Thymus (tissue), 11 donors: ENCODE measurements around the gene HAPSTR1. TPM values are rescaled to one million over a fixed set of nuclear protein-coding genes. Genes with fewer than 3 reads are reported as not detected.

Experiments used
- DNase-seq, 9 donors: peaks; one replicate each; pipeline ENCODE4 v3.0.0-alpha.2; 2013; ENCODE audit warnings: low spot score in 9 of 9, low read depth in 6 of 9, missing footprints in 1 of 9
- H3K27ac ChIP-seq, 2 donors: one replicate each; pipeline ENCODE4 v1.5.1; 2013; ENCODE audit warnings: control low read depth in 1 of 2, low read depth in 1 of 2, low read length in 1 of 2, mild to moderate bottlenecking in 1 of 2, moderate library complexity in 1 of 2
- H3K27me3 ChIP-seq, 2 donors: one replicate each; pipeline ENCODE4 v1.5.1; 2013; ENCODE audit warnings: low read length in 1 of 2; ENCODE audit not compliant: control insufficient read depth in 2 of 2, insufficient read depth in 1 of 2
- H3K36me3 ChIP-seq, 2 donors: one replicate each; pipeline ENCODE4 v1.5.1; 2013; ENCODE audit warnings: low read length in 1 of 2, mild to moderate bottlenecking in 1 of 2, moderate library complexity in 1 of 2; ENCODE audit not compliant: control insufficient read depth in 2 of 2, insufficient read depth in 2 of 2
- H3K4me1 ChIP-seq, 2 donors: one replicate each; pipeline ENCODE4 v1.5.1; 2013; ENCODE audit warnings: low read length in 2 of 2; ENCODE audit not compliant: control insufficient read depth in 2 of 2, insufficient read depth in 2 of 2
- H3K4me3 ChIP-seq, 2 donors: one replicate each; pipeline ENCODE4 v1.5.1; 2013; ENCODE audit warnings: low read length in 2 of 2, control low read depth in 1 of 2, mild to moderate bottlenecking in 1 of 2
- H3K9me3 ChIP-seq, 2 donors: one replicate each; pipeline ENCODE4 v1.5.1; 2013; ENCODE audit warnings: low read length in 1 of 2, mild to moderate bottlenecking in 1 of 2; ENCODE audit not compliant: control insufficient read depth in 2 of 2, insufficient read depth in 1 of 2
- WGBS: extraction: QIAGEN DNeasy Blood & Tissue Kit; methylation state at CpG from one replicate; pipeline ENCODE4 v1.1.7; 2013; 5-methylcytosine and 5-hydroxymethylcytosine counted together
- polyA plus RNA-seq: library from polyadenylated mRNA; stranded (reverse); fragments of 200-250 nt; gene quantifications from one replicate; pipeline ENCODE4 v1.2.3, GENCODE V29; 2013
- total RNA-seq: library from RNA; stranded (reverse); fragments of 120-200 nt; gene quantifications from one replicate; pipeline ENCODE4 v1.2.4, GENCODE V29; 2013
- donor health status: healthy.

Gene HAPSTR1
- total and polyA plus RNA-seq, 2 donors: 20.8 to 33.7 TPM

- Histone ChIP-seq H3K27ac (no peak overlapping the region), H3K27me3 (no peaks in the 10 kb centered on the region), H3K4me1 (peaks cover 28 to 37% of the 10 kb centered on the region in 2 donors), H3K36me3 (peaks cover 10 to 50% of the 10 kb centered on the region in 2 donors), H3K4me3 (no peak overlapping the region), H3K9me3 (no peaks in the 10 kb centered on the region)
- 96% methylated on average over 10 of the region's 10 CpGs for WGBS
- DNase-seq: no peak
Observed at GRCh38 chr16:9097266-9098219, 6.1 kb downstream of the HAPSTR1 start.

DNA sequence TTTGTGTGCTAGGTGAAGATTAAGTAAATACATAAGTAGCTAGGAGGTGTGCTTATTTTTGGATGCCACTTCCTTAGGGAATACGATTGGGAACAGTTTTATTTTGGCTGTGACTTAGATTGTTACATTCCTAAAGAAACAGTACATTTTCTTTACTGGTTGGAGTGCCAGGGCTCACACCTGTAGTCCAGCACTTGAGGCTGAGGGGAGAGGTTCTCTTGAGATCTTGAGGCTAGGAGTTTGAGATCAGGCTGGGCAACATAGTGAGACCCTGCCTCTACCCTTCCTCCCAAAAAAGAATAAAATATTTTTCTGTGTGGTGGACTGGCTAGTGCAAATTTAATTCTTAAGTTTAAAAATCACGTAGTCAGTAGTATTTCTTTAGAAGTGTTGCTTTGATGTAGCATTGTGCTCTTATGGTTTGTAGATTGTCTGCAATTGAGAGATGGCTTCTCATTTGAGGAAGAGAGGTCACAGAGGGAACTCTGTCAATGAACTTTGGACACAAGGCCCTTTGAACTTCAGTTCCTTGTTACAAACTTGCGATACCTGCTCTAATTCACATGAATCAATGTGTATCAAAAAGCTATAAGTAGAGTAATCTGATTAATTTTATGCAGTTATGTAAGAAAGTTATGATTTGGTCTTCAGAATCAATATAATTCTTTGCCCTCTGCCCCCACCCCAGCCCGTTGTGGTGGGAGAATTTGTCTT lies 7.1 kb downstream of the HAPSTR1 start:
- H3K4me3 ChIP-seq: no peak overlapping the region
- H3K27ac ChIP-seq: no peak overlapping the region
- no peaks in the 10 kb centered on the region for H3K9me3 ChIP-seq
- no peaks in the 10 kb centered on the region for H3K27me3 ChIP-seq
- 77% methylated on average over 4 of the region's 4 CpGs for WGBS
- peaks cover 16 to 52% of the 10 kb centered on the region in 2 donors for H3K36me3 ChIP-seq
- DNase-seq: no peak
- peaks cover 21 to 37% of the 10 kb centered on the region in 2 donors for H3K4me1 ChIP-seq

GRCh38 chr16:9099131-9099625 lies 7.7 kb downstream of the HAPSTR1 start:
- H3K4me3 ChIP-seq: no peak overlapping the region
- peaks cover 21 to 57% of the 10 kb centered on the region in 2 donors for H3K36me3 ChIP-seq
- no peaks in the 10 kb centered on the region for H3K9me3 ChIP-seq
- peak in 1 of 9 donors; percentile 21 for DNase-seq
- no peak overlapping the region for H3K27ac ChIP-seq
- H3K27me3 ChIP-seq: no peaks in the 10 kb centered on the region
- H3K4me1 ChIP-seq: peaks cover 20 to 34% of the 10 kb centered on the region in 2 donors
- WGBS: 60% methylated on average over 5 of the region's 5 CpGs

DNA sequence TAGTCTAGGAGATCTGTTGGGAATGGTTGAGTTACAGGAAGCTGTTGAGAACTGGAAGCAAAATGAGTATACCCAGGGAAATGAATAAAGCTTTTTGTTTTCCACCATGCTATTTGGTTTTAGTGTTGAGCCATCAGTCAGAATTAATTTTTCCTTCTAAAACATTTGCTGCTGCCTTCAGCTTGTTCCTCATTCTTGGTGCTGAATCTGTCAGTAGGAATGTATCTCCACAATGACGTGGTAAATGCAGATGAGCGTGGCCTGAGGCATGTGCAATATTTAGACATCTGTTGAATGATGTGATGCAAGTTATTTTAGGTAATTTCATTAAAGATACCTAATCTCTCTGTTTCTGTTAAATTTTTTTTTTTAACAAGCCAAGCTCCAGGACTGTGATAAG lies 10.9 kb downstream of the HAPSTR1 start:
- no peak for DNase-seq
- Histone ChIP-seq H3K36me3 (peaks cover 33 to 59% of the 10 kb centered on the region in 2 donors), H3K27ac (no peak overlapping the region), H3K27me3 (no peaks in the 10 kb centered on the region), H3K9me3 (no peaks in the 10 kb centered on the region), H3K4me1 (peaks cover 14 to 20% of the 10 kb centered on the region in 2 donors), H3K4me3 (no peak overlapping the region)
- WGBS: 84% methylated on average over 2 of the region's 2 CpGs

DNA sequence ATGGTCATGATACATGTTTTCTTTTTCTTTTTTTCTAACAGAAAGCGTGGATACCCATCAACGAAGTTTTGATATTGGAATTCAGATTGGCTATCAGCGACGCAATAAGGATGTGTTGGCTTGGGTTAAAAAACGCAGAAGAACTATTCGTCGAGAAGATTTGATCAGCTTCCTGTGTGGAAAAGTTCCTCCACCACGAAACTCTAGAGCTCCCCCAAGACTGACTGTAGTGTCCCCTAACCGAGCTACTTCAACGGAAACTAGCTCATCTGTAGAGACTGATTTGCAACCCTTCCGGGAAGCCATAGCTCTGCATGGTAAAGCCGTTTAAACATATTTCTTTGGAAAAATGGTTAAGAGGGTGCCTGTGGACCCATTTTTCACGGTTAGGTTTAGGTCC lies 11.5 kb downstream of the HAPSTR1 start:
- no peak for DNase-seq
- Histone ChIP-seq H3K27me3 (no peaks in the 10 kb centered on the region), H3K4me3 (no peak overlapping the region), H3K4me1 (peaks cover 11 to 19% of the 10 kb centered on the region in 2 donors), H3K27ac (no peak overlapping the region), H3K9me3 (no peaks in the 10 kb centered on the region), H3K36me3 (peaks cover 38 to 62% of the 10 kb centered on the region in 2 donors)
- 86% methylated on average over 13 of the region's 13 CpGs for WGBS

DNA sequence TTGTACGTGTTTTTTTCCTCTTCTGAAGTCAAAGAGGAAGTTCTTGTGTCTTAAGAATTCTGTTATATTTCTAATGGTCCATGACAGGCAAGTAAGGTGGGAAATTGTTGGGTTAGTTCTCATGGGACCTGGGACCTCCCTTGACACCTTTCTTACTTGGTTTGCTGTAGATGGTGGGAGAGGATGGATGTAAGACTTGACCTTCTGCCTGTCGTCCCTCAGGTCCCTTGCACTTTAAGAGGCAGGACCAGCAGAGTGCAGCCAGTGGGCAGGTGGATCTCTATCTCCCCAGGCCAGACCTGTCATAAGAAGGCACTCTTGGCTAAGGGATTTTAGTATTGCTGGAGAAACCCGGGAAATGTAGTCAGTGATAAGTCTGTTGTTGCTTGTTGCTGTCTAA lies 12.1 kb downstream of the HAPSTR1 start:
- Histone ChIP-seq H3K27me3 (no peaks in the 10 kb centered on the region), H3K9me3 (no peaks in the 10 kb centered on the region), H3K4me1 (peaks cover 8 to 13% of the 10 kb centered on the region in 2 donors), H3K4me3 (no peak overlapping the region), H3K27ac (no peak overlapping the region), H3K36me3 (peaks cover 42 to 62% of the 10 kb centered on the region in 2 donors)
- WGBS: 87% methylated on average over 3 of the region's 3 CpGs
- no peak for DNase-seq

- Histone ChIP-seq H3K36me3 (peaks cover 52 to 70% of the 10 kb centered on the region in 2 donors), H3K4me1 (peaks cover 0 to 4% of the 10 kb centered on the region in 2 donors), H3K27me3 (no peaks in the 10 kb centered on the region), H3K4me3 (no peak overlapping the region), H3K27ac (no peak overlapping the region), H3K9me3 (no peaks in the 10 kb centered on the region)
- DNase-seq: no peak
Observed at GRCh38 chr16:9105189-9105588, 13.7 kb downstream of the HAPSTR1 start.

- Histone ChIP-seq H3K36me3 (peaks cover 48 to 65% of the 10 kb centered on the region in 2 donors), H3K9me3 (no peaks in the 10 kb centered on the region), H3K27ac (no peak overlapping the region), H3K4me1 (peaks cover 0 to 4% of the 10 kb centered on the region in 2 donors), H3K27me3 (no peaks in the 10 kb centered on the region), H3K4me3 (no peak overlapping the region)
- WGBS: 97% methylated on average over 9 of the region's 9 CpGs
- no peak for DNase-seq
Observed at GRCh38 chr16:9107025-9107970, 15.9 kb downstream of the HAPSTR1 start.
